ENCODE results near the gene RPS18.

RPS18 gene

DNA sequence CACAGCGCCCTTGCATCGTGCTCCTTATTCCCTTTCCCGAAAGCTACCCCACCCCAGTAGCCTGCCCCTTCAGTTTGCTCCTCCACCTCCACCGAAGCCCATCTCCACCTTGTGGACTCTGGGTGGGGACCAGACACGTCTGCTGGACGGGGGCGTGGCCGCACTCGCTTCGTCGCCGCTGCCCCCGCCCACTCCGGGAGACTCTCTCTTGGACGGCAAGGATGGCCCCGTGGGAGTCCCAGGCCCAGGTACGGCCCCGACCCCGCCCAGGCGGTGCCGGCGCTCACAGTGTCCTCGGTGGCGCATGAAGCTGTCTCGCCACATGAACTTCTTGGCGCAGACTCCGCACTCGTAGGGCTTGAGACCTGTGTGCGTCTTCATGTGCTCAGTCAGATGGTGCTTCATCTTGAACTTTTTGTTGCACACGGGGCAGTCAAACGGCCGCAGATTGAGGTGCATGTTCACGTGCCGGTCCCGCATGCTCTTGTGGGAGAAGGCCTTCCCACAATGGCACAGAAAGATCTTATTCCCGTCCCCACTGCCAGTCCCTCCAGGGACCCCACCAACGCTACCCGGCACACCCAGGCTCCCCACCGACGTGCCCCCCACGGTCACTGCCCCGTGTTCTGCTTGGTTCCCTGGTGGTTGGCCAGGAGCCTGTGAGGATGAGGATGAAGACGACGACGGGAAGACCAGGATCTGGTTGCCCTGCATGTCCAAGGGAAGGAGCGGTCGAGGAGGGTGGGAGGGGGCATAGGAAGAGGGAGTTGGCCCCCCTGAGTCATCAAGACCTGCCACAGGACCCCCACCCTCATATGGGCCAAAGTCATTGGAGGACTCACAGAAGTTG, 43.3 kb downstream of the RPS18 start:
- no peak for DNase-seq (ENCODE audit: low spot score)

DNA sequence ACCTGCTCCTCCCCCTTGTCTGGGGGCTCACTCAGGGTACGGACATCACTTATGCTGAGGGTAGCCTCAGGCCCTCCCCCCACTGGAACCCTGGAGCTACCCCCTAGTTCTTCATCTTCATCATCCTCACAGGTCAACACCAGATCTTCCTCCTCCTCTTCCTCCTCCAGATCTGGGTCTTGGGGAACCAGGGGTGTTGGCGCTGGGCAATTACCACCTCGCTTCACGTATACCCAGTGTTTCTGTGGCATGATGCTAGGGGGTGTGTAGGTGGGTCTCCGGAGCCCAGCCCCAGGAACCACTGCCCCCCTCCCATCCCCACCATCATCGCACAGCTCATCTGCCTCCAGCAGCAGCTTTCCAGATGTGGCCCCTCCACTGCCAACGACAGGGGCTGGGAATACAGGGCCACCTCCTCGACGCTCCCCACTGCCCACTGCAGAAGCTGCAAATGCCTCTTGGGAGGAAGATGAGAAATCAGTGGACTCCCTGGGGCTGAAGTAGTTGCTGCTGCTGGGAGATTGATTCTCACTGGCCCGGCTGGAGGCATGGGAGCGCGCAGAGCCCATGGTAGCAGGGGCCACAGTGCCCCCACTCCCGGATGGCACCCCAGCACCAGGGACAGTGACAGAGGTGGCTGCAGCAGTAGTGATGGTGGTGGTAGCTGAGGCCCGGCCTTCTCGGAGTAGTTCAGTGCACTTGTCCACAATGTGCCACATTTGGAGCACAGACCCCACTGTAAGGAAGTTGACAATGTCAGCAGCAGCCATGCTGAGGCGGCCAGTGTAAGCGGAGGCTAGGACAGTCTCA, 44.1 kb downstream of the RPS18 start:
- DNase-seq (ENCODE audit: low spot score) = no peak

- no peak for DNase-seq (ENCODE audit: low spot score)
Measured at GRCh38 chr6:33316603-33317418, 44.9 kb downstream of the RPS18 start.

GRCh38 chr6:33317419-33317668, 45.5 kb downstream of the RPS18 start:
- DNase-seq (ENCODE audit: low spot score) = peak; percentile 41

DNA sequence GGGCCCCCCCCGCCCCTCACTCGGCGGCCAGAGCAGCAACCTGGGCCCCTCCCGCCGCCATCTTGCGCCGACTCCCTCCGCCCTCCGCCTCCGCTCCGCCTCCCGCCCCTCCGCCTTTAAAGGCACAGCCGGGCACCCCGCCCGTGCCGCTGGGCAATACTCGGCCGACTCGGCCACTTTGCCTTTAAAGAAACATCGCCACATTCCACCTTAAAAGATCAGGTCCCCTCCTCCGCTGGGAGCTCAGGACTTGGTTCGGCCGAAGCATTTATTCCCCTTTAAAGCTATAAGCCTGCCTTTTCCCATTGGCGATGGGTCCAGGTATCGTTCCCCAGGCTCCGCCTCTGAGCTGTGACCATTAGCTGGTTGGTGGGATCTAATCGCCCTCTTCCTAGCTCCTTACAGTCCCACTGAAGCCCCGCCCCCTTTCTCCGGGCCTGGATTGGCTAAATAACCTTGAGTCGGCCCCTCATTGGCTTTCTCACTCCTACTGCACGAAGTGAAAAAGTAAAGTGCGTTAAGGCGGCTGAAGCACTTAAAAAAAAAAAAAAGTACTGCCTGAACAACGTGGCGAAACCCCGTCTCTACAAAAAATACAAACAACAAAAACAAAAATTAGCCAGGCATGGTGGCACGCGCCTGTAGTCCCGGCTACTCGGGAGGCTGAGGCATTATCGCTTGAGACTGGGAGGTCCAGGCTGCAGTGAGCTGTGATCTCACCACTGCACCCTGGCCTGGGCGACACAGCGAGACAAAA, 46.0 kb downstream of the RPS18 start, which contains the start of gene ZBTB22:
TSS of gene ZBTB22 (minus strand) at position 76 of the 757 bp plus-strand sequence. CDS start 828 bp downstream, outside the sequence.
- peak; percentile 99 for DNase-seq (ENCODE audit: low spot score)

DNA sequence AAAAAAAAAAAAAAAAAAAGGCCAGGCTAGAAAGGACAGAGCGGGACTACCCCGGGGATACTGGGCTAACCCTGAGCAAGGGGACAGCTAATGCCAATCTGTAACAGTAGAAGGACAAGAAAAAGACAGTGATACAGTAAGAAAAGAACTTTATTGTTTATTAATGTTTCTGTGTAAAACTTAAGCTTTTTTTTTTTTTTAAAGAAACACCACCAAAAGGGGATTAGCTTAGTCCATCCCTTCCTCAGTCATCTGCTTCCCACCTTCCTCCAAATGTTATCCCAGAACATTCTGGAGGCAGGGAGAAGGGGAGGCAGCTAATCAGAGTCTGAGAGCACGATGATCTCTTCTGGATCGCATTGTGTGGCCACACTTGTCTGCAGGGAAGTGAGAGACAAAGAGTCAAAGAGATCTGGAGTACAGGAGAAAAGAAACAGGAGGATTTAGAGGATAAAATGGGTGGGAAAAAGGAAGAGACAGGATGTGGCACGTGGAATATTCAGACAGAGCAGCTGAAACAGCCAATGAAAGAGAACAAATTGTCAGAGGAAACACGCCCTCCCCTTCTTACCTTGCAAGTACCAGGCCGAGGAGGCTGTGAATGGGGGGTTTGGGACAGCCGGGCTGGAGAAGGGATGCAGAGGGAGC, 46.7 kb downstream of the RPS18 start:
- no peak for DNase-seq (ENCODE audit: low spot score)

DNA sequence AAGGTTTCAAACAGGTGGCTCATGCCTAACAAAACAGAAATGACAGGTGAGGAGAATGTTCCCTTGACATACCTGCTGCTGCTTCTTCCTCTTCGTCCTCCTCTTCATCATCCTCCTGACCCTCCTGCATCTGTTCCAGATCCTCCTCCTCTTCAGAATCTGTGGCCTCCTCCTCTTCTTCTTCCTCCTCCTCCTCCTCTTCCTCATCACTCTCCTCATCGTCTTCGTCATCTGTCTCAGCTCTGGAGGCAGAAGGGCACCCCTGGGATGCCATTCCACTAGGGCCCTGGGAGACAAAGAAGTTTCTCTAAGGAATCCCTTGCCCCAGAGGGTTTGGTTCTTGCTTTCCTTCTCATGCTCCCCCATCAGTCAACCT, 48.1 kb downstream of the RPS18 start:
- DNase-seq (ENCODE audit: low spot score) = no peak

- no peak for DNase-seq (ENCODE audit: low spot score)
Measured at GRCh38 chr6:33320315-33321181, 48.7 kb downstream of the RPS18 start.

GRCh38 chr6:33321227-33321626, 49.4 kb downstream of the RPS18 start:
- no peak for DNase-seq (ENCODE audit: low spot score)

GRCh38 chr6:33323623-33323948, 51.7 kb downstream of the RPS18 start:
- DNase-seq (ENCODE audit: low spot score) = no peak

DNA sequence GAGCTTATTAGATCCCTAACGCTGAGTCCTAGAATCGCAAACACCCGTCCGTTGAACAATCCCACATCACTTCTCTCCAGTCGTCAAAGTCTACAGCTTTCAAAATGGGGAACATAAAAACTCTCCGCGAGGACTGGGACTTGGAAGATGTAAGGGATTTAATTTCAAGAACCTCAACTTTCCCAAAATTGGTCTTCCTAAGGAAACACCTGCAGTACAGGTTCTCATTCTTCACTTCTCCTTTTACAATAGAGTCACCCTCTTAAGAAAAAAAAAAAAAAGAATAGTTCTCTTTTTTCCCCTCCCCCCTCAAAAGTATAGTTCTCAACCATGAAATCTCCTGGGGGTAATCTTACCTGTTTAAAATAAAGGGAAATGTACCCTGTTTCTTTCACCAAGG, 52.2 kb downstream of the RPS18 start:
- no peak for DNase-seq (ENCODE audit: low spot score)
